K562 treated with DMSO at 1 percent for 48 hours (cell line): ENCODE data around the gene OR3A3. TPM values are rescaled to one million over a fixed set of nuclear protein-coding genes. Genes with fewer than 3 reads are reported as not detected.

Source experiments
- total RNA-seq: library from RNA; unstranded; fragments of 300-600 nt; gene quantifications from 2 replicates; pipeline ENCODE4 v1.2.3, GENCODE V29; 2022; ENCODE audit warnings: low replicate concordance; ENCODE audit errors: extremely low read depth

OR3A3 gene
- total RNA-seq = not detected in 2 replicates

DNA sequence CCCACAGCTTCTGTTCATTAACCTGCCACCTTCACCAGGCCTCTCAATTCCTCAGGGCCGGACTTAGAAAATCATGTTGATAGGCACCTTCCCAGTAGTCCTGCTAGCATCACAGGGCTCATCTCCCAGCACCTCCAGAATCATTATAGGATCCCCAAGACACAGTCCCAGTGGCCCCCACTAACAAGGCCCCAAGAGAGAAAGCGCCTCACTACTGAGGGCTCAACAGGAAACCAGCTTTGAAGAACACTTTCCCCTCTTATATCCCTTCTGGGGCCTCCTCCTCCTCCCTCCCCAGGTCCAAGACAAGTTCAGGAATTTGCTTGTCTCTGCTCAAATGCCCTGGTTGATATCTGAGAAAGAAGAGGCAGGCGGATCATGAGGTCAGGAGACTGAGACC lies at the start of gene OR3A3:
OR3A3 (plus strand) TSS at position 301 of the 400 bp plus-strand sequence.

GRCh38 chr17:3385869-3386816 lies 25.0 kb upstream of the OR3A3 start, which contains the start of gene OR3A2:
OR3A2 (minus strand) TSS chr17:3386308.

DNA sequence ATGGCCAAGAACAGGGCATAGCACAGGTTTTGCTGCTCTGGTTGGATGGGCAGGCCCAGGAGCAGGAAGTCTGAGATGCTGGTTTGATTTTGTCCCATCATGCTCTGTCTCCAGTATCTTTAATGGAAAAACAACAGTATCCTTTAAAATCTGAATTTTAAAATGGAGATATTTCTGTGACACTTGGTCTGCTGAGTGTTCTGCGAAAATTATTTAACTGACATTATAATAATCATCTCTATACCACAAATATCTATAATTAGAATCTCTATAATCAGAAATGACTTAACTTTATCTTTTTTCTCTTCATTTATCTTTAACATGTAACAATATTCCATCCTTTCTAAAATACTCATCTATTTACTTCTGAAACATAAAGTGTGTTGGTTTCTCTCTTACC lies 12.9 kb upstream of the OR3A3 start, which contains the start of gene OR1E1:
OR1E1 (minus strand) TSS at position 101 of the 400 bp plus-strand sequence; CDS start at position 101, 0 bp downstream.

GRCh38 chr17:3433741-3434140 lies 22.6 kb downstream of the OR3A3 start, which contains the start of gene OR1E2:
OR1E2 (minus strand) TSS chr17:3433841; CDS start chr17:3433841, 0 bp downstream.

DNA sequence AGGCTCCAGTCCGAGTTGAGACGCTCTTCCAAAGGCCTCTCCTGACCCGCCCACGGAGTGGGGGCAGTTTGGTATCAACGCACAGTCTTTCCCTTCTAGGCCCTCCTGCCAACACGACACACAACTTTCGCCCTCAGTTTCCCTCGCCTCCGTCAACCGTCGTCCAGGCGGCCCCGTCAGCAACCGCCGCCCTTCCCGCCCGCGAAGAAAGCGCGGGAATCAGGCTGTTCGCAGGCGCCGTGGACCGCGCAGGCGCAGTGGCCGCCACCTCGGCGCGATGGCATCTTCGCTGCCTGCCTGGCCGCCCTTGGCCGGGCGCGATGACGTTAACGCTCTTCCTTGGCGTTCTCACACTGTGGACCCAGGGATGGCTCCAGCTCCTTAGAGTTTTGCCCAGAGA lies 60.4 kb downstream of the OR3A3 start, which contains the start of gene SPATA22:
SPATA22 (minus strand) TSS at position 221 of the 400 bp plus-strand sequence. CDS start 2,494 bp downstream, outside the sequence.

Other genes starting within 250 kb of the OR3A3 start
- not detected in 2 replicates for gene OR1A2, start 213.9 kb upstream of the OR3A3 start, total RNA-seq
- gene OR1A1, start 203.7 kb upstream of the OR3A3 start, total RNA-seq = not detected in 2 replicates
- not detected in 2 replicates for gene OR3A1, start 113.0 kb upstream of the OR3A3 start, total RNA-seq
- gene OR3A2, start 25.1 kb upstream of the OR3A3 start, total RNA-seq = not detected in 2 replicates
- gene OR1E1, start 13.0 kb upstream of the OR3A3 start, total RNA-seq = not detected in 2 replicates
- gene OR1E2, start 22.5 kb downstream of the OR3A3 start, total RNA-seq = not detected in 2 replicates
- gene SPATA22, start 60.4 kb downstream of the OR3A3 start, total RNA-seq = not detected in 2 replicates
- not detected in 2 replicates for gene ASPA, start 64.6 kb downstream of the OR3A3 start, total RNA-seq
- gene TRPV3, start 146.4 kb downstream of the OR3A3 start, total RNA-seq = not detected in 2 replicates
- not detected in 2 replicates for gene TRPV1, start 198.0 kb downstream of the OR3A3 start, total RNA-seq
- gene SHPK, start 224.9 kb downstream of the OR3A3 start, total RNA-seq = not detected in 2 replicates
- not detected in 2 replicates for gene CTNS, start 225.4 kb downstream of the OR3A3 start, total RNA-seq